AG04449 (cell line): ENCODE measurements around the gene LRP11.

Source experiments
- CTCF ChIA-PET: fragments of 350-600 bp; formaldehyde crosslinking; extraction: SDS; loops from one replicate; lab custom pipeline; 2021; ENCODE audit warnings: antibody characterized with exemption; lab: Yijun Ruan, JAX
- POLR2A ChIA-PET: fragments of 400-600, 350-600 bp; formaldehyde crosslinking; extraction: SDS; loops from one replicate; lab custom pipeline; 2020; ENCODE audit warnings: antibody characterized with exemption, inconsistent platforms; lab: Yijun Ruan, JAX
- DNase-seq: peaks from one replicate; pipeline ENCODE4 v3.0.0-alpha.2; 2010; ENCODE audit warnings: low read depth, low spot score
- H3K4me3 ChIP-seq: 2 replicates; pipeline ENCODE4 v1.5.1; 2011; ENCODE audit warnings: low read depth, mild to moderate bottlenecking, control low read depth, low read length
- CTCF ChIP-seq: IDR thresholded peaks from one replicate; pipeline ENCODE4 v1.5.1; 2011; ENCODE audit warnings: mild to moderate bottlenecking, moderate library complexity, low read length, control low read depth, inconsistent platforms; ENCODE audit not compliant: insufficient read depth; ENCODE audit errors: missing control alignments

LRP11 gene

GRCh38 chr6:149806127-149806526 is 58.0 kb downstream of the LRP11 start:
- CTCF ChIA-PET, result no interaction called here
- no peak for DNase-seq
- H3K4me3 ChIP-seq, result no peak overlapping the region
- no peak for TF ChIP-seq CTCF
- POLR2A ChIA-PET, result no interaction called here

GRCh38 chr6:149783551-149783950 is 80.6 kb downstream of the LRP11 start:
- H3K4me3 ChIP-seq, result no peak overlapping the region
- ChIA-PET CTCF (interaction anchor here (1.4 kb wide), 1 partner anchor 21 kb away, joined by 4 read pairs; no protein-coding TSS in a partner anchor), POLR2A (no interaction called here)
- DNase-seq, result no peak
- no peak for TF ChIP-seq CTCF

- POLR2A ChIA-PET, result no interaction called here
- no peak for TF ChIP-seq CTCF
- no peak overlapping the region for H3K4me3 ChIP-seq
- no peak for DNase-seq
- CTCF ChIA-PET, result no interaction called here
Measured at GRCh38 chr6:149782337-149782736, 81.8 kb downstream of the LRP11 start.

- no peak for DNase-seq
- H3K4me3 ChIP-seq, result no peak overlapping the region
- ChIA-PET CTCF (no interaction called here), POLR2A (no interaction called here)
- TF ChIP-seq CTCF, result no peak
Measured at GRCh38 chr6:149781715-149782114, 82.4 kb downstream of the LRP11 start.

GRCh38 chr6:149779644-149779963 is 84.6 kb downstream of the LRP11 start:
- H3K4me3 ChIP-seq, result no peak overlapping the region
- CTCF ChIA-PET, result no interaction called here
- POLR2A ChIA-PET, result no interaction called here
- DNase-seq, result no peak
- TF ChIP-seq CTCF, result no peak

- ChIA-PET POLR2A (no interaction called here), CTCF (no interaction called here)
- no peak overlapping the region for H3K4me3 ChIP-seq
- TF ChIP-seq CTCF, result no peak
- DNase-seq, result no peak
Measured at GRCh38 chr6:149777624-149778023, 86.5 kb downstream of the LRP11 start.
